Measurements from ENCODE around the gene TNNT2.

DNA sequence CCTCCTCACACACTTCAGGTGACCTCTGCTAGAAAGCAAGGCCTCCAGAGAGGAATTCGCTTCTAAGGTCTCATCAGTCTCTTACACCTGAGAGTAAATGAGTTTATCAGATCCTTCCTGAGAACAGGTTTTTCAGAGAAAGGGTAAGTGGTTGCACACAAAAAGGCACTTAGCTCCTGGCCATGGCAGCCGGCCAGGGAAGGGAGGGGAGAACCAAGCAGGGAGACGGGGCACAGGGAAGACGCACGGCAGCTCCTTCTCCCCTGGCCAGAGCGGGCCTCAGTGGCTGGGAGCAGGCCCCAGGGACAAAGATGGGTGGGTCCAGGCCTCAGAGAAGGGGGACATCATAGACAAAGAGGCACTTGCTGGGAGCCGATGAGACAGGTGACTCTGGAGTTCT lies 3.6 kb upstream of the TNNT2 start:
- no peak for TF ChIP-seq CTCF (conservative IDR thresholded peaks at IDR 0.05; ENCODE audit: low read depth, low read length)
- TF ChIP-seq POLR2A (IDR thresholded peaks at IDR 0.05; ENCODE audit: low read depth, low read length): no peak
- no peak for TF ChIP-seq MAZ (IDR thresholded peaks at IDR 0.05; ENCODE audit: borderline replicate concordance, low read depth, low read length)
- TF ChIP-seq MAFK (IDR thresholded peaks at IDR 0.05; ENCODE audit: low read depth, low read length): no peak
- no peak for TF ChIP-seq CHD1 (IDR thresholded peaks at IDR 0.05; ENCODE audit: low read depth, low read length)
- no peak for TF ChIP-seq SMC3 (IDR thresholded peaks at IDR 0.05; ENCODE audit: low read depth, low read length)
- TF ChIP-seq USF2 (IDR thresholded peaks at IDR 0.05; ENCODE audit: low read depth, low read length): no peak
- TF ChIP-seq, protein P1, sequence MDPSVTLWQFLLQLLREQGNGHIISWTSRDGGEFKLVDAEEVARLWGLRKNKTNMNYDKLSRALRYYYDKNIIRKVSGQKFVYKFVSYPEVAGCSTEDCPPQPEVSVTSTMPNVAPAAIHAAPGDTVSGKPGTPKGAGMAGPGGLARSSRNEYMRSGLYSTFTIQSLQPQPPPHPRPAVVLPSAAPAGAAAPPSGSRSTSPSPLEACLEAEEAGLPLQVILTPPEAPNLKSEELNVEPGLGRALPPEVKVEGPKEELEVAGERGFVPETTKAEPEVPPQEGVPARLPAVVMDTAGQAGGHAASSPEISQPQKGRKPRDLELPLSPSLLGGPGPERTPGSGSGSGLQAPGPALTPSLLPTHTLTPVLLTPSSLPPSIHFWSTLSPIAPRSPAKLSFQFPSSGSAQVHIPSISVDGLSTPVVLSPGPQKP (IDR thresholded peaks at IDR 0.05; ENCODE audit: borderline replicate concordance, low read depth, low read length): no peak
- no peak for TF ChIP-seq NFE2L2 (IDR thresholded peaks at IDR 0.05; ENCODE audit: low read depth, low read length)
- TF ChIP-seq RCOR1 (IDR thresholded peaks at IDR 0.05; ENCODE audit: insufficient replicate concordance, low read length): no peak

All from IMR-90 (cell line).